Lower leg skin (tissue), 4 donors: Measurements from ENCODE around the gene NETO2. TPM values are rescaled to one million over a fixed set of nuclear protein-coding genes. Genes with fewer than 3 reads are reported as not detected.

Source experiments
- DNase-seq, 2 donors: peaks; one replicate each; pipeline ENCODE4 v3.0.0-alpha.2; 2019; ENCODE audit warnings: low spot score in 2 of 2
- H3K4me3 ChIP-seq: fragments of 200-600 bp; sonication (generic); 2 replicates; pipeline ENCODE4 v1.5.1; 2017; ENCODE audit warnings: mild to moderate bottlenecking, low read depth; ENCODE audit not compliant: poor library complexity, severe bottlenecking
- CTCF ChIP-seq, 3 donors: fragments of 450-650 bp; IDR thresholded peaks; one replicate each; pipeline ENCODE4 v1.5.1; 2016; ENCODE audit warnings: antibody characterized with exemption in 3 of 3, mild to moderate bottlenecking in 3 of 3, moderate library complexity in 2 of 3
- POLR2A ChIP-seq, 2 donors: fragments of 450-650 bp; IDR thresholded peaks; one replicate each; pipeline ENCODE4 v1.6.1; 2016 to 2017; ENCODE audit warnings: antibody characterized with exemption in 2 of 2, mild to moderate bottlenecking in 1 of 2, moderate library complexity in 1 of 2
- WGBS, 2 donors: methylation state at CpG; one replicate each; pipeline ENCODE4 v1.1.5; 2018; 5-methylcytosine and 5-hydroxymethylcytosine counted together
- intact Hi-C: fragments of 100-400 bp; cut with DNase I; formaldehyde crosslinking; loops from one replicate; pipeline ENCODE4 v1.15.0; 2023; ENCODE audit warnings: low total_unique reads
- total RNA-seq, 4 donors: library from RNA; depleted of rRNA; stranded (reverse); fragments of >200 nt; gene quantifications; one replicate each; pipeline ENCODE4 v1.1.0, GENCODE V29; 2016

NETO2 gene
- total RNA-seq, 4 donors from 2014 or later, result 0.37 to 2.2 (median 1.1) TPM; not detected in 1

- 67 to 75% methylated on average over 5 of the region's 5 CpGs for WGBS, 2 donors
- intact Hi-C loops, result no loop called here
- no peak overlapping the region for H3K4me3 ChIP-seq
- no peak for TF ChIP-seq POLR2A (IDR thresholded peaks at IDR 0.05)
- TF ChIP-seq CTCF (IDR thresholded peaks at IDR 0.05), result no peak
- no peak for DNase-seq
Observed at GRCh38 chr16:47047524-47048203, 96.1 kb downstream of the NETO2 start.

GRCh38 chr16:47046726-47047523 is 96.8 kb downstream of the NETO2 start:
- 89 to 91% methylated on average over 7 to 8 of the region's 8 CpGs for WGBS, 2 donors
- intact Hi-C loops, result no loop called here

GRCh38 chr16:47045459-47045858 is 98.3 kb downstream of the NETO2 start:
- intact Hi-C loops, result no loop called here
- 49 to 59% methylated on average over 3 of the region's 3 CpGs for WGBS, 2 donors
- H3K4me3 ChIP-seq, result no peak overlapping the region
- TF ChIP-seq POLR2A (IDR thresholded peaks at IDR 0.05), result no peak
- no peak for TF ChIP-seq CTCF (IDR thresholded peaks at IDR 0.05)
- no peak for DNase-seq

More at GRCh38 chr16:47046726-47047523, 96.8 kb downstream of the NETO2 start:
- no peak overlapping the region for H3K4me3 ChIP-seq
- DNase-seq, result no peak
- TF ChIP-seq CTCF (IDR thresholded peaks at IDR 0.05) (no peak), POLR2A (IDR thresholded peaks at IDR 0.05) (no peak)

GRCh38 chr16:47045023-47045422 is 98.7 kb downstream of the NETO2 start:
- intact Hi-C loops, result no loop called here
- no peak overlapping the region for H3K4me3 ChIP-seq
- no peak for TF ChIP-seq POLR2A (IDR thresholded peaks at IDR 0.05)
- TF ChIP-seq CTCF (IDR thresholded peaks at IDR 0.05), result no peak
- WGBS, 2 donors, result 66 to 67% methylated on average over 8 of the region's 8 CpGs
- no peak for DNase-seq

GRCh38 chr16:47043970-47044684 is 99.6 kb downstream of the NETO2 start:
- 93 to 95% methylated on average over 8 of the region's 8 CpGs for WGBS, 2 donors
- DNase-seq, result no peak

More at GRCh38 chr16:47043970-47044684, 99.6 kb downstream of the NETO2 start:
- H3K4me3 ChIP-seq, result no peak overlapping the region
- no peak for TF ChIP-seq CTCF (IDR thresholded peaks at IDR 0.05)
- no peak for TF ChIP-seq POLR2A (IDR thresholded peaks at IDR 0.05)
- intact Hi-C loops, result no loop called here
